BLaER1 treated with 17β-estradiol and CSF1 and Interleukin-3, amounts not matched to agents 10 nM and 100 nM (cell line): ENCODE data around the gene TMEM120A.

Experiments used
- H3K27ac ChIP-seq, 11 experiments: shearing (Covaris generic); formaldehyde crosslinking; 2 replicates each; pipeline ENCODE4 v1.8.1; 2022
- H3K27me3 ChIP-seq, 11 experiments: shearing (Covaris generic); formaldehyde crosslinking; 2 replicates each; pipeline ENCODE4 v1.8.1; 2022
- H3K36me3 ChIP-seq, 11 experiments: shearing (Covaris generic); formaldehyde crosslinking; 2 replicates each; pipeline ENCODE4 v1.8.1; 2022
- H3K4me1 ChIP-seq, 10 experiments: shearing (Covaris generic); formaldehyde crosslinking; 2 replicates each; pipeline ENCODE4 v1.8.1; 2022
- H3K4me2 ChIP-seq, 11 experiments: shearing (Covaris generic); formaldehyde crosslinking; 2 replicates each; pipeline ENCODE4 v1.8.1; 2022
- H3K4me3 ChIP-seq, 10 experiments: shearing (Covaris generic); formaldehyde crosslinking; 2 replicates each; pipeline ENCODE4 v1.8.1; 2022
- H3K9ac ChIP-seq, 11 experiments: shearing (Covaris generic); formaldehyde crosslinking; 2 replicates each; pipeline ENCODE4 v1.8.1; 2022
- H3K9me3 ChIP-seq, 11 experiments: shearing (Covaris generic); formaldehyde crosslinking; replicated peaks in 1 of 11; 2 replicates each; pipeline ENCODE4 v1.8.1; 2022
- H4K20me1 ChIP-seq, 11 experiments: shearing (Covaris generic); formaldehyde crosslinking; 2 replicates each; pipeline ENCODE4 v1.8.1; 2022
- Cebpa-rat ChIP-seq, 11 experiments: shearing (Covaris generic); IDR thresholded peaks; 2 replicates each; pipeline ENCODE4 v1.8.1; 2022

TMEM120A gene

GRCh38 chr7:76002139-76002538, 7.7 kb upstream of the TMEM120A start:
- Histone ChIP-seq H4K20me1 (peaks cover 3 to 61% (median 8%) of the 10 kb centered on the region in 11 experiments; a peak in 17 of 22 replicates), H3K27ac (no peak overlapping the region), H3K36me3 (peaks cover 58 to 91% (median 71%) of the 10 kb centered on the region in 11 experiments), H3K4me2 (no peak overlapping the region), H3K4me1 (peaks cover 6 to 19% (median 8%) of the 10 kb centered on the region in 10 experiments), H3K9ac (no peak overlapping the region), H3K4me3 (no peak overlapping the region), H3K27me3 (peaks cover 0 to 3% (median 0%) of the 10 kb centered on the region in 11 experiments; a peak in 1 of 22 replicates), H3K9me3 (peaks cover 0 to 12% (median 6%) of the 10 kb centered on the region in 11 experiments; a peak in 12 of 22 replicates)
- no peak for TF ChIP-seq Cebpa-rat (IDR thresholded peaks at IDR 0.05)

- Histone ChIP-seq H3K4me2 (no peak overlapping the region), H3K27ac (no peak overlapping the region), H3K4me3 (no peak overlapping the region), H4K20me1 (peaks cover 0 to 46% (median 0%) of the 10 kb centered on the region in 11 experiments; a peak in 9 of 22 replicates), H3K9ac (no peak overlapping the region), H3K4me1 (peaks cover 11 to 31% (median 18%) of the 10 kb centered on the region in 10 experiments), H3K36me3 (peaks cover 67 to 92% (median 82%) of the 10 kb centered on the region in 11 experiments), H3K27me3 (no peaks in the 10 kb centered on the region), H3K9me3 (peaks cover 0 to 12% (median 6%) of the 10 kb centered on the region in 11 experiments; a peak in 12 of 22 replicates)
- no peak for TF ChIP-seq Cebpa-rat (IDR thresholded peaks at IDR 0.05)
Measured at GRCh38 chr7:76000566-76000965, 6.2 kb upstream of the TMEM120A start.

GRCh38 chr7:75998038-75998437, 3.6 kb upstream of the TMEM120A start:
- H3K9me3 ChIP-seq = peaks cover 0 to 12% (median 6%) of the 10 kb centered on the region in 11 experiments; a peak in 12 of 22 replicates
- H3K27me3 ChIP-seq = no peaks in the 10 kb centered on the region
- H3K4me1 ChIP-seq = peaks cover 21 to 46% (median 31%) of the 10 kb centered on the region in 10 experiments
- no peak overlapping the region for H3K9ac ChIP-seq
- H3K4me3 ChIP-seq = no peak overlapping the region; a peak in 1 of 20 replicates
- peak in 1 of 11 experiments; percentile 39; a peak in 1 of 22 replicates for TF ChIP-seq Cebpa-rat (IDR thresholded peaks at IDR 0.05)
- H3K27ac ChIP-seq = peak overlapping the region in 4 of 11 experiments; percentile 52 to 62 (median 59); a peak in 7 of 22 replicates
- peak overlapping the region in 4 of 11 experiments; percentile 63 to 73 (median 66); a peak in 6 of 22 replicates for H3K4me2 ChIP-seq
- peaks cover 0 to 30% (median 0%) of the 10 kb centered on the region in 11 experiments; a peak in 11 of 22 replicates for H4K20me1 ChIP-seq
- peaks cover 46 to 71% (median 59%) of the 10 kb centered on the region in 11 experiments for H3K36me3 ChIP-seq

- Histone ChIP-seq H4K20me1 (peaks cover 0 to 29% (median 0%) of the 10 kb centered on the region in 11 experiments; a peak in 7 of 22 replicates), H3K36me3 (peaks cover 34 to 64% (median 46%) of the 10 kb centered on the region in 11 experiments), H3K27ac (peak overlapping the region in 10 of 11 experiments; percentile 16 to 62 (median 56); a peak in 17 of 22 replicates), H3K9ac (peak overlapping the region in 5 of 11 experiments; percentile 13 to 35 (median 27); a peak in 6 of 22 replicates), H3K4me1 (peaks cover 21 to 48% (median 31%) of the 10 kb centered on the region in 10 experiments), H3K9me3 (peaks cover 0 to 12% (median 6%) of the 10 kb centered on the region in 11 experiments; a peak in 12 of 22 replicates), H3K4me2 (peak overlapping the region in 9 of 11 experiments; percentile 47 to 73 (median 63); a peak in 15 of 22 replicates), H3K4me3 (no peak overlapping the region), H3K27me3 (no peaks in the 10 kb centered on the region)
- no peak for TF ChIP-seq Cebpa-rat (IDR thresholded peaks at IDR 0.05)
Measured at GRCh38 chr7:75996476-75996875, 2.1 kb upstream of the TMEM120A start.

DNA sequence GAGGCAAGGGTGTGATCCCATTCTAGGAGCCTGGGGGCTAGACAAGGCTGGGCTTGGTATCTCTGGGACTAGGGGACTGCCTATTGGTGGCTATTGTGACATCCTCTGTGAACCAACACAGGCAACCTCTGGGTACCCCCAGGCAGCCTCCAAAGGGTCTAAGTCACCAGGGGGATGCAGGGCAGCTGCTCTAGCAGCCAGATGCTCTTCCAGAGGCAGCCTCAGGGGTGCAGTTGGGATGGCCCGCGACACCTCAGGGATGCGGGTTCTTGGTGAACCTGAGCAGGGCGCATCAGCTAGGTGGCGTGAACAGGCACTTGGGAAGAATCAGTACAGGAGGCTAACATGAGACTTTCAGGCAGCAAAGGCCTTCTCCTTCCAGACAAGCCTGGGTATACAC, 1.6 kb upstream of the TMEM120A start:
- Histone ChIP-seq H3K27ac (peak overlapping the region in 5 of 11 experiments; percentile 31 to 62 (median 55); a peak in 5 of 22 replicates), H3K9me3 (peaks cover 0 to 12% (median 6%) of the 10 kb centered on the region in 11 experiments; a peak in 12 of 22 replicates), H3K36me3 (peaks cover 30 to 60% (median 42%) of the 10 kb centered on the region in 11 experiments), H3K27me3 (no peaks in the 10 kb centered on the region), H3K9ac (no peak overlapping the region), H3K4me3 (no peak overlapping the region), H4K20me1 (peaks cover 0 to 31% (median 0%) of the 10 kb centered on the region in 11 experiments; a peak in 7 of 22 replicates), H3K4me1 (peaks cover 21 to 48% (median 29%) of the 10 kb centered on the region in 10 experiments), H3K4me2 (no peak overlapping the region; a peak in 3 of 22 replicates)
- no peak for TF ChIP-seq Cebpa-rat (IDR thresholded peaks at IDR 0.05)

GRCh38 chr7:75995052-75995471, 667 bp upstream of the TMEM120A start:
- peaks cover 0 to 12% (median 6%) of the 10 kb centered on the region in 11 experiments; a peak in 12 of 22 replicates for H3K9me3 ChIP-seq
- H3K4me2 ChIP-seq = peak overlapping the region; percentile 98 to 100 (median 100)
- peak overlapping the region in 9 of 10 experiments; percentile 69 to 93 (median 84); a peak in 15 of 20 replicates for H3K4me3 ChIP-seq
- H3K36me3 ChIP-seq = peaks cover 22 to 51% (median 33%) of the 10 kb centered on the region in 11 experiments
- peaks cover 21 to 48% (median 29%) of the 10 kb centered on the region in 10 experiments for H3K4me1 ChIP-seq
- peak overlapping the region in 3 of 11 experiments; percentile 1 to 40 (median 36); a peak in 4 of 22 replicates for H3K27ac ChIP-seq
- H4K20me1 ChIP-seq = peaks cover 0 to 28% (median 4%) of the 10 kb centered on the region in 11 experiments; a peak in 8 of 22 replicates
- no peaks in the 10 kb centered on the region for H3K27me3 ChIP-seq
- peak overlapping the region; percentile 6 to 86 (median 73); a peak in 14 of 22 replicates for H3K9ac ChIP-seq
- TF ChIP-seq Cebpa-rat (IDR thresholded peaks at IDR 0.05) = no peak

- H3K9ac ChIP-seq = peak overlapping the region; percentile 73 to 90 (median 83)
- H3K4me3 ChIP-seq = peak overlapping the region; percentile 69 to 93 (median 84)
- H3K4me1 ChIP-seq = peaks cover 21 to 48% (median 34%) of the 10 kb centered on the region in 10 experiments
- H3K27me3 ChIP-seq = no peaks in the 10 kb centered on the region
- peaks cover 0 to 38% (median 7%) of the 10 kb centered on the region in 11 experiments; a peak in 9 of 22 replicates for H4K20me1 ChIP-seq
- H3K4me2 ChIP-seq = peak overlapping the region; percentile 98 to 100 (median 100)
- no peak for TF ChIP-seq Cebpa-rat (IDR thresholded peaks at IDR 0.05)
- peaks cover 21 to 39% (median 28%) of the 10 kb centered on the region in 11 experiments for H3K36me3 ChIP-seq
- peak overlapping the region; percentile 60 to 82 (median 75) for H3K27ac ChIP-seq
- H3K9me3 ChIP-seq = peaks cover 0 to 12% (median 6%) of the 10 kb centered on the region in 11 experiments; a peak in 12 of 22 replicates
Measured at GRCh38 chr7:75993689-75994387, 557 bp downstream of the TMEM120A start.

DNA sequence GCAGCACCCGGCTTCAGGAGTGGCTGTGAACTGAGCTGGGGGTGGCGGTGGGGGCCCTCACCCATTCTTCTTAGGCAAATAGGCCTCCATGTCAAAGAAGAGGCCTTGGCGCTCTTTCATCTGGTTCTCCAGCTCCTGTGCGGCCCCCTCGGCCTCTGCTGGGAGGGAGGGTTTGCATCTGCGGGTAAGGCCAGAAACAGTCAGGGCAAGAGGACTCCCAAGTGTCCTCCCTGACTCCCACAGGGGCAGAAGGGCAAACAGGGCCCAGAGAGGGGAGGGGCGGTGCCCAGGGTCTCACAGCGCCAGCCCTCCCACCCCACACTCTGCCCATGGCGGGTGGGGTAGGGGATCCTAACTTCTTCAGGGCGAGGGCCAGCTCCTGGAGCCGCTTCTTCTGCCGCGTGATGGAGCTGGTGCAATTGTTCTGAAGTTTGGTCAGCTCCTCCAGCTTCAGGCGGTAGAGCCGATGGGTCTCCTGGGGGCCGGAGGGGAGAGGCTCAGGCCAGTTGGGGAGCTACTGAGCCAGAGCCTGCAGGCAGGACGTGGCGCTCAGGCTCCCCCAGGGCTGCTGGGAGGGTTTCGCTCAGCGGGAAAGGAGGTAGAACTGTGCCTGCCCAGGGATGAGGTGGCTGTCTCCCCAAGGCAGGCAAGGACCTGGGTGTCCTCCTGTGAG, 2.2 kb downstream of the TMEM120A start:
- no peak overlapping the region for H3K27ac ChIP-seq
- peaks cover 14 to 39% (median 26%) of the 10 kb centered on the region in 11 experiments for H3K36me3 ChIP-seq
- H3K4me2 ChIP-seq = peak overlapping the region in 1 of 11 experiments; percentile 99; a peak in 1 of 22 replicates
- peaks cover 0 to 48% (median 7%) of the 10 kb centered on the region in 11 experiments; a peak in 10 of 22 replicates for H4K20me1 ChIP-seq
- no peaks in the 10 kb centered on the region for H3K27me3 ChIP-seq
- no peaks in the 10 kb centered on the region for H3K9me3 ChIP-seq
- peaks cover 17 to 35% (median 28%) of the 10 kb centered on the region in 10 experiments for H3K4me1 ChIP-seq
- peak overlapping the region in 1 of 11 experiments; percentile 4; a peak in 1 of 22 replicates for H3K9ac ChIP-seq
- TF ChIP-seq Cebpa-rat (IDR thresholded peaks at IDR 0.05) = no peak
- H3K4me3 ChIP-seq = no peak overlapping the region
